GM12878 (cell line): ENCODE results near the gene COPG2. TPM values are rescaled to one million over a fixed set of nuclear protein-coding genes. Genes with fewer than 3 reads are reported as not detected.

Source experiments
- ATAC-seq: fragments of 200-7000 bp; cut with Tn5 transposase; 3 replicates; pipeline ENCODE4 v1.9.1; 2020; ENCODE audit warnings: mild to moderate bottlenecking, moderate library complexity
- BruUV-seq: library from RNA; stranded (reverse); fragments of 400-500 nt; replicated peaks from 2 replicates; lab custom pipeline; 2021; lab: Mats Ljungman, UMichigan
- CTCF ChIA-PET: fragments of 300-600 bp; sonication (Branson Sonifier 250); formaldehyde crosslinking; extraction: SDS; loops from one replicate; lab custom pipeline; 2021; ENCODE audit warnings: inconsistent platforms; lab: Yijun Ruan, JAX
- POLR2A ChIA-PET: fragments of 350-600 bp; formaldehyde crosslinking; extraction: SDS; loops from one replicate; lab custom pipeline; 2021; ENCODE audit warnings: inconsistent platforms; lab: Charles Lee
- RAD21 ChIA-PET: fragments of 300-600 bp; sonication (Branson Sonifier 250); formaldehyde crosslinking; loops from one replicate; lab custom pipeline; 2023; ENCODE audit warnings: antibody characterized with exemption; ENCODE audit not compliant: unreplicated experiment; lab: Charles Lee
- SMC1A ChIA-PET: fragments of 300-600 bp; sonication (Branson Sonifier 250); formaldehyde crosslinking; loops from one replicate; lab custom pipeline; 2023; ENCODE audit not compliant: unreplicated experiment, uncharacterized antibody; lab: Charles Lee
- DNase-seq: peaks from one replicate; pipeline ENCODE4 v3.0.0-alpha.2; 2011; ENCODE audit warnings: low read depth, low spot score
- FAIRE-seq: peaks from 3 replicates; lab custom pipeline; 2011; peaks lifted over from hg19 to GRCh38; lab: Jason Lieb, UNC
- H2AFZ ChIP-seq: 2 replicates; pipeline ENCODE4 v1.6.0; 2011; ENCODE audit warnings: low read depth, low read length, control low read depth; ENCODE audit not compliant: control insufficient read depth
- H3K27ac ChIP-seq: 2 replicates; pipeline ENCODE4 v1.5.1; 2011; ENCODE audit warnings: control low read depth; ENCODE audit not compliant: control insufficient read depth, insufficient read depth
- H3K27me3 ChIP-seq, 2 experiments: replicated peaks in 1 of 2; 2 replicates each; pipeline versions ENCODE4 v1.6.0 to v1.6.1; 2011; ENCODE audit warnings: low read length in 1 of 2; ENCODE audit not compliant: control insufficient read depth in 2 of 2, insufficient read depth in 2 of 2
- H3K36me3 ChIP-seq, 2 experiments: 2 replicates each; pipeline ENCODE4 v1.5.1; 2011; ENCODE audit warnings: low read length in 1 of 2; ENCODE audit not compliant: control insufficient read depth in 2 of 2, insufficient read depth in 2 of 2
- H3K4me1 ChIP-seq: 2 replicates; pipeline ENCODE4 v1.6.1; 2011; ENCODE audit warnings: mild to moderate bottlenecking, low read length, moderate library complexity, mixed read lengths; ENCODE audit not compliant: control insufficient read depth, insufficient read depth
- H3K4me2 ChIP-seq: 2 replicates; pipeline ENCODE4 v1.6.0; 2011; ENCODE audit warnings: control low read depth; ENCODE audit not compliant: control insufficient read depth, insufficient read depth
- H3K4me3 ChIP-seq: fragments of 200-600 bp; sonication (generic); 2 replicates; pipeline ENCODE4 v1.5.1; 2016
- H3K79me2 ChIP-seq: 2 replicates; pipeline ENCODE4 v1.6.0; 2011; ENCODE audit warnings: low read length; ENCODE audit not compliant: control insufficient read depth, insufficient read depth
- H3K9ac ChIP-seq: 2 replicates; pipeline ENCODE4 v1.8.0; 2011; ENCODE audit warnings: low read length, control low read depth, mixed read lengths; ENCODE audit not compliant: control insufficient read depth, insufficient read depth
- H3K9me3 ChIP-seq: replicated peaks from 3 replicates; pipeline ENCODE4 v1.5.1; 2011; ENCODE audit warnings: mild to moderate bottlenecking, low read length; ENCODE audit not compliant: control insufficient read depth, insufficient read depth
- H4K20me1 ChIP-seq: 2 replicates; pipeline ENCODE4 v1.6.0; 2011; ENCODE audit not compliant: control insufficient read depth, insufficient read depth
- BHLHE40 ChIP-seq, 2 experiments: fragments of 450-650 bp in 1 of 2; IDR thresholded peaks; 2 replicates each; pipeline ENCODE4 v1.6.1; 2011 to 2017; ENCODE audit warnings: low read depth in 2 of 2, borderline replicate concordance in 1 of 2, improper control_type of control experiment in 1 of 2, low read length in 1 of 2, mild to moderate bottlenecking in 1 of 2
- EED ChIP-seq: sonication (generic); IDR thresholded peaks from 2 replicates; pipeline ENCODE4 v1.6.1; 2016; ENCODE audit warnings: antibody characterized with exemption, low read depth
- EGR1 ChIP-seq, 2 experiments: IDR thresholded peaks; 1 replicate in 1 of 2; 2 replicates in 1 of 2; pipeline ENCODE4 v1.6.1; 2011 to 2012; ENCODE audit warnings: low read depth in 2 of 2, low read length in 2 of 2, borderline replicate concordance in 1 of 2, mild to moderate bottlenecking in 1 of 2, moderate library complexity in 1 of 2
- FOXM1 ChIP-seq: IDR thresholded peaks from 2 replicates; pipeline ENCODE4 v1.6.1; 2012; ENCODE audit warnings: low read depth, mild to moderate bottlenecking, inconsistent platforms, low read length, moderate library complexity
- NR2C1 ChIP-seq: fragments of 450-650 bp; IDR thresholded peaks from 2 replicates; pipeline ENCODE4 v1.6.1; 2017; ENCODE audit warnings: antibody characterized with exemption, mild to moderate bottlenecking, moderate library complexity
- PAX5 ChIP-seq: IDR thresholded peaks from 2 replicates; pipeline ENCODE4 v1.6.1; 2011; ENCODE audit warnings: low read depth, low read length, borderline replicate concordance
- RAD21 ChIP-seq: IDR thresholded peaks from 2 replicates; pipeline ENCODE4 v1.6.1; 2011; ENCODE audit warnings: mild to moderate bottlenecking, low read depth, low read length, moderate library complexity; ENCODE audit not compliant: insufficient read depth
- RCOR1 ChIP-seq: conservative IDR thresholded peaks from 2 replicates; pipeline ENCODE4 v1.6.1; 2012; ENCODE audit warnings: low read depth, low read length, improper control_type of control experiment
- SMAD5 ChIP-seq: IDR thresholded peaks from 2 replicates; pipeline ENCODE4 v1.6.1; 2016; ENCODE audit warnings: antibody characterized with exemption, low read depth
- TCF12 ChIP-seq: IDR thresholded peaks from 2 replicates; pipeline ENCODE4 v1.6.1; 2011; ENCODE audit warnings: low read depth, mild to moderate bottlenecking, low read length
- WGBS: methylation state at CpG from one replicate; pipeline ENCODE4 v1.1.6; 2016; ENCODE audit warnings: low lambda C conversion rate; ENCODE audit not compliant: insufficient replicate concordance, insufficient coverage; ENCODE audit errors: missing lambda C conversion rate; 5-methylcytosine and 5-hydroxymethylcytosine counted together
- in situ Hi-C: fragments of 300-500 bp; cut with MboI; formaldehyde crosslinking; loops from 9 replicates; pipeline ENCODE4 v1.14.3; 2018; ENCODE audit warnings: mixed read lengths
- intact Hi-C: fragments of 100-400 bp; cut with micrococcal nuclease; formaldehyde crosslinking; loops from one replicate; pipeline ENCODE4 v1.14.2; 2022; ENCODE audit not compliant: unreplicated experiment
- polyA plus RNA-seq, 11 experiments: library from polyadenylated mRNA; depleted of rRNA in 4 of 11; unstranded in 6 of 11; stranded (reverse) in 5 of 11; fragments of >200 nt; fragmentation: Nextera tagmentation in 4 of 11; fragmentation: Illumina TruSeq in 1 of 11; extraction: Ambion mirVana in 4 of 11; extraction: Trizol in 1 of 11; gene quantifications; 1 replicate in 1 of 11; 2 replicates in 10 of 11; pipeline versions ENCODE4 v1.2.1 to v1.2.3, GENCODE V29; 2011 to 2016; ENCODE audit warnings: inconsistent platforms in 2 of 11, missing spikeins in 2 of 11, low read depth in 1 of 11
- total RNA-seq, 4 experiments: library from RNA; depleted of rRNA in 3 of 4; stranded (reverse); fragments of >200 nt in 3 of 4; fragmentation: Illumina TruSeq in 1 of 4; extraction: Trizol in 1 of 4; gene quantifications; 2 replicates each; pipeline versions ENCODE4 v1.2.1 to v1.2.3, GENCODE V29; 2013 to 2021
- TF ChIP-seq, protein P1 (sequence below), 3 experiments: IDR thresholded peaks in 2 of 3; conservative IDR thresholded peaks in 1 of 3; 2 replicates each; pipeline ENCODE4 v1.5.1; 2011; ENCODE audit warnings: low read depth in 3 of 3, low read length in 3 of 3, mild to moderate bottlenecking in 3 of 3, control low read depth in 2 of 3, moderate library complexity in 2 of 3, inconsistent platforms in 1 of 3, mixed read lengths in 1 of 3; ENCODE audit not compliant: control insufficient read depth in 2 of 3, insufficient read depth in 1 of 3; ENCODE audit errors: extremely low read depth in 1 of 3

Gene COPG2
- total and polyA plus RNA-seq, 10 of the 15 experiments (the other 5 are each of a cell fraction or from before 2014, with no cell fraction given) = 3.4 to 37.8 (median 16.7) TPM

DNA sequence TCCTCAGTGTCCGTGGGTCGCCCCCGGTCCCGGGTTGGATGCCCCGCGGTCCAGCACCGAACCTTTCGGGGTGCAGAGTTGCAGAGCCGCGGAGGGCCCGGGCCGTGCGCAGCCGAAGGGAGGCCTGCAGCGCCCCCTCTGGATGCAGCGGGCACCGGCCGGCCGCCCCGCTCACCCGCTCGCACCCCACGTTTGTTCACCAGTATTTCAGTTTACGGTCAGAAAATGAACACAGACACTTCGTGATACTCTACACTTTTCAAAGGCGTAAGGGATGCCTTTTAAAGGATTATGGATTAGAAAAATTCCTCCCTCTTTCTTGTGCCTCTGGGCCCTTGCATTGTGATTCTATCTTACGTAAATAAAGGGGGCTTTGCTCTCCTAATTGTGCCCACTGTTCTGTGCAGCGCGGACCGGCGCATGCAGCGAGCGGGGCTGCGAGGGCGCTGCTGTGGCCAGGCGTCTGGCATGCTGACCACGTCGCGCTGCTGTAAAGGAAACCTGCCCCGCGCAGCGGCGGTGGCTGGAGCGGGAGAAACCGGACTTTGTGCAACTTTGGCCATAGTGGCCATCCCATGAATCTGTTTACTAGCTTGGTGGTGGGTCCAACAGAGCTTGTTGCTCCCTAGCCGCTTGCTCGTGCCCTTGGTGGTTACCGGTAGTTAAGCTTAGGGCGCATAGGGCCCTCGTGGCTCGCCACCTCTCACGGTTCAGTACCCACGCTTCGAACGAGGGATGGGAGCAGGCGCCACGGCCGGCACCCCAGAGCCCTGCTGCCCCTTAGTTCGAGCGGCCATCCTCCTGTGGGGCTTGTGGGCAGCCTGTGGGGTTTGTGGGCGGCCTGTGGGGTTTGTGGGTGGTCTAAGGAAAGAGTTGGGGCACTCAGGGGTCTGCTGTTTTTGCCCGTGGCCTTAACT is 177.4 kb downstream of the COPG2 start:
- Histone ChIP-seq H3K27ac (no peak overlapping the region), H4K20me1 (no peaks in the 10 kb centered on the region), H3K27me3 (no peaks in the 10 kb centered on the region; a peak in 2 of 4 replicates), H3K79me2 (no peaks in the 10 kb centered on the region), H3K9me3 (no peaks in the 10 kb centered on the region; the same call in 2 of the 3 replicates), H3K9ac (no peak overlapping the region), H3K4me1 (peaks cover 7% of the 10 kb centered on the region), H3K4me2 (peak overlapping the region; percentile 83), H3K4me3 (peak overlapping the region; percentile 39; the same call in 1 of the 2 replicates), H2AFZ (no peak overlapping the region), H3K36me3 (no peaks in the 10 kb centered on the region)
- RAD21 ChIA-PET = no interaction called here
- DNase-seq (no peak), FAIRE-seq (no peak), ATAC-seq (peak; percentile 44)
- SMC1A ChIA-PET = no interaction called here
- BruUV-seq = no TSS peak
- CTCF ChIA-PET = no interaction called here
- in situ Hi-C loops (no loop called here), intact Hi-C loops (loop anchor here (5.0 kb wide), 1 partner anchor 249 kb away; no protein-coding TSS in a partner anchor)
- POLR2A ChIA-PET = no interaction called here
- 48% methylated on average over 62 of the region's 62 CpGs for WGBS
- TF ChIP-seq NR2C1 (no peak), EGR1 (IDR thresholded peaks at IDR 0.05; ENCODE audit: borderline replicate concordance in 1 of 2, low read depth in 2 of 2, low read length in 2 of 2) (no peak), RCOR1 (no peak), TCF12 (no peak), EED (no peak), FOXM1 (no peak), SMAD5 (no peak), BHLHE40 (IDR thresholded peaks at IDR 0.05; ENCODE audit: borderline replicate concordance in 1 of 2, low read depth in 2 of 2, low read length in 1 of 2) (peak in 1 of 2 experiments; percentile 5; a peak in 1 of 4 replicates), PAX5 (peak; percentile 38; the same call in 1 of the 2 replicates), RAD21 (peak; percentile 51)
- TF ChIP-seq, protein P1, sequence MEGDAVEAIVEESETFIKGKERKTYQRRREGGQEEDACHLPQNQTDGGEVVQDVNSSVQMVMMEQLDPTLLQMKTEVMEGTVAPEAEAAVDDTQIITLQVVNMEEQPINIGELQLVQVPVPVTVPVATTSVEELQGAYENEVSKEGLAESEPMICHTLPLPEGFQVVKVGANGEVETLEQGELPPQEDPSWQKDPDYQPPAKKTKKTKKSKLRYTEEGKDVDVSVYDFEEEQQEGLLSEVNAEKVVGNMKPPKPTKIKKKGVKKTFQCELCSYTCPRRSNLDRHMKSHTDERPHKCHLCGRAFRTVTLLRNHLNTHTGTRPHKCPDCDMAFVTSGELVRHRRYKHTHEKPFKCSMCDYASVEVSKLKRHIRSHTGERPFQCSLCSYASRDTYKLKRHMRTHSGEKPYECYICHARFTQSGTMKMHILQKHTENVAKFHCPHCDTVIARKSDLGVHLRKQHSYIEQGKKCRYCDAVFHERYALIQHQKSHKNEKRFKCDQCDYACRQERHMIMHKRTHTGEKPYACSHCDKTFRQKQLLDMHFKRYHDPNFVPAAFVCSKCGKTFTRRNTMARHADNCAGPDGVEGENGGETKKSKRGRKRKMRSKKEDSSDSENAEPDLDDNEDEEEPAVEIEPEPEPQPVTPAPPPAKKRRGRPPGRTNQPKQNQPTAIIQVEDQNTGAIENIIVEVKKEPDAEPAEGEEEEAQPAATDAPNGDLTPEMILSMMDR (IDR thresholded peaks at IDR 0.05 in 2 of 3, conservative IDR thresholded peaks at IDR 0.05 in 1 of 3; ENCODE audit: control insufficient read depth in 2 of 3, extremely low read depth in 1 of 3, insufficient read depth in 1 of 3, low read depth in 3 of 3, low read length in 3 of 3) = peak; percentile 33 to 58 (median 50); a peak in 5 of 6 replicates
